H1 (cell line): ENCODE data around the gene KLK1. TPM values are rescaled to one million over a fixed set of nuclear protein-coding genes. Genes with fewer than 3 reads are reported as not detected.

Experiments used
- CTCF ChIA-PET: fragments of 300-600 bp; sonication (Branson Sonifier 250); formaldehyde crosslinking; loops from one replicate; lab custom pipeline; 2021; ENCODE audit not compliant: partially characterized antibody; lab: Charles Lee
- POLR2A ChIA-PET: fragments of 300-600 bp; sonication (Branson Sonifier 250); formaldehyde crosslinking; loops from one replicate; lab custom pipeline; 2021; ENCODE audit warnings: inconsistent platforms; ENCODE audit not compliant: partially characterized antibody; lab: Charles Lee
- DNase-seq, 2 experiments: peaks; one replicate each; pipeline versions ENCODE4 v3.0.0 to v3.0.0-alpha.2; 2010 to 2022; ENCODE audit warnings: low spot score in 2 of 2, low read depth in 1 of 2, mixed read lengths in 1 of 2
- FAIRE-seq: peaks from 2 replicates; lab custom pipeline; 2011; peaks lifted over from hg19 to GRCh38; lab: Jason Lieb, UNC
- H2AFZ ChIP-seq: 2 replicates; pipeline ENCODE4 v1.8.1; 2012; ENCODE audit warnings: low read length, inconsistent platforms
- H2AK5ac ChIP-seq: 2 replicates; pipeline ENCODE4 v1.6.1; 2013; ENCODE audit warnings: low read depth, low read length
- H2BK120ac ChIP-seq: replicated peaks from 2 replicates; pipeline ENCODE3; 2013; ENCODE audit warnings: low read depth, low read length, inconsistent platforms
- H2BK12ac ChIP-seq: 2 replicates; pipeline ENCODE4 v1.6.1; 2013; ENCODE audit warnings: low read depth, low read length
- H2BK15ac ChIP-seq: 2 replicates; pipeline ENCODE4 v1.6.1; 2013; ENCODE audit warnings: low read length
- H2BK20ac ChIP-seq: 2 replicates; pipeline ENCODE4 v1.6.1; 2013; ENCODE audit warnings: low read length
- H2BK5ac ChIP-seq: 2 replicates; pipeline ENCODE4 v1.6.1; 2013; ENCODE audit warnings: low read depth, low read length
- H3K14ac ChIP-seq: 2 replicates; pipeline ENCODE4 v1.6.1; 2013; ENCODE audit warnings: inconsistent platforms; ENCODE audit not compliant: insufficient read length
- H3K18ac ChIP-seq: 2 replicates; pipeline ENCODE4 v1.6.1; 2013; ENCODE audit warnings: low read length; ENCODE audit errors: extremely low read depth
- H3K23ac ChIP-seq: 2 replicates; pipeline ENCODE4 v1.6.1; 2013; ENCODE audit warnings: inconsistent platforms; ENCODE audit not compliant: insufficient read length
- H3K23me2 ChIP-seq: 2 replicates; pipeline ENCODE4 v1.6.1; 2013; ENCODE audit warnings: low read depth, low read length
- H3K27ac ChIP-seq: 2 replicates; pipeline ENCODE4 v1.6.1; 2011; ENCODE audit warnings: low read depth, low read length, inconsistent platforms
- H3K27me3 ChIP-seq, 4 experiments: replicated peaks in 1 of 4; 1 replicate in 1 of 4; 2 replicates in 3 of 4; pipeline versions ENCODE4 v1.6.1 to v1.8.1; 2011 to 2013; ENCODE audit warnings: low read length in 3 of 4, mild to moderate bottlenecking in 3 of 4, inconsistent platforms in 2 of 4, mixed read lengths in 2 of 4, moderate library complexity in 1 of 4; ENCODE audit not compliant: control insufficient read depth in 3 of 4, insufficient read depth in 3 of 4; ENCODE audit errors: extremely low read depth in 1 of 4
- H3K36me3 ChIP-seq, 4 experiments: 2 replicates each; pipeline versions ENCODE4 v1.6.1 to v1.8.1; 2011 to 2013; ENCODE audit warnings: mild to moderate bottlenecking in 4 of 4, low read length in 3 of 4, moderate library complexity in 2 of 4, control low read depth in 1 of 4, inconsistent platforms in 1 of 4; ENCODE audit not compliant: insufficient read depth in 4 of 4, control insufficient read depth in 2 of 4
- H3K4ac ChIP-seq: replicated peaks from 2 replicates; pipeline ENCODE3; 2013; ENCODE audit warnings: low read length, low read depth, mixed read lengths, inconsistent platforms; ENCODE audit not compliant: insufficient read length
- H3K4me1 ChIP-seq, 4 experiments: replicated peaks in 1 of 4; 1 replicate in 1 of 4; 2 replicates in 3 of 4; pipeline versions ENCODE4 v1.6.1 to v1.8.1; 2011 to 2013; ENCODE audit warnings: low read length in 3 of 4, inconsistent platforms in 2 of 4, mixed read lengths in 1 of 4; ENCODE audit not compliant: insufficient read depth in 4 of 4, control insufficient read depth in 3 of 4
- H3K4me2 ChIP-seq, 2 experiments: 2 replicates each; pipeline versions ENCODE4 v1.6.1 to v1.8.1; 2011 to 2013; ENCODE audit warnings: low read depth in 2 of 2, low read length in 2 of 2, control low read depth in 1 of 2, inconsistent platforms in 1 of 2, mild to moderate bottlenecking in 1 of 2; ENCODE audit not compliant: insufficient read depth in 1 of 2
- H3K4me3 ChIP-seq, 4 experiments: fragments of 200-600, 300-600 bp in 1 of 4; sonication (generic), shearing (Covaris generic), sonication (Bioruptor Twin) in 1 of 4; 2 replicates each; pipeline versions ENCODE4 v1.5.1 to v1.8.1; 2011 to 2016; ENCODE audit warnings: low read length in 4 of 4, low read depth in 3 of 4, control low read depth in 2 of 4, inconsistent platforms in 2 of 4, mild to moderate bottlenecking in 2 of 4, mixed read lengths in 1 of 4, moderate library complexity in 1 of 4; ENCODE audit not compliant: insufficient read depth in 2 of 4; ENCODE audit errors: extremely low read depth in 1 of 4
- H3K56ac ChIP-seq: replicated peaks from 2 replicates; pipeline ENCODE3; 2013; ENCODE audit warnings: low read depth, mild to moderate bottlenecking, mixed read lengths, low read length, inconsistent platforms; ENCODE audit not compliant: insufficient read length
- H3K79me1 ChIP-seq: 2 replicates; pipeline ENCODE4 v1.6.1; 2013; ENCODE audit warnings: low read depth, low read length, control low read depth
- H3K79me2 ChIP-seq, 2 experiments: 2 replicates each; pipeline versions ENCODE4 v1.6.1 to v1.8.1; 2012 to 2013; ENCODE audit warnings: low read length in 2 of 2, mild to moderate bottlenecking in 2 of 2, inconsistent platforms in 1 of 2; ENCODE audit not compliant: insufficient read depth in 2 of 2, control insufficient read depth in 1 of 2
- H3K9ac ChIP-seq, 4 experiments: replicated peaks in 1 of 4; 1 replicate in 1 of 4; 2 replicates in 3 of 4; pipeline versions ENCODE4 v1.6.1 to v1.8.1; 2011 to 2013; ENCODE audit warnings: low read depth in 3 of 4, low read length in 3 of 4, control low read depth in 2 of 4, mild to moderate bottlenecking in 2 of 4, moderate library complexity in 2 of 4, inconsistent platforms in 1 of 4; ENCODE audit errors: extremely low read depth in 1 of 4
- H3K9me3 ChIP-seq, 2 experiments: 2 replicates each; pipeline versions ENCODE4 v1.6.1 to v1.8.1; 2012 to 2013; ENCODE audit warnings: mild to moderate bottlenecking in 2 of 2, moderate library complexity in 2 of 2, control low read depth in 1 of 2, inconsistent platforms in 1 of 2, low read depth in 1 of 2, low read length in 1 of 2, mixed read lengths in 1 of 2; ENCODE audit not compliant: insufficient read depth in 2 of 2
- H4K20me1 ChIP-seq, 2 experiments: replicated peaks in 1 of 2; 2 replicates each; pipeline versions ENCODE3 to v1.8.1; 2011 to 2013; ENCODE audit warnings: inconsistent platforms in 2 of 2, low read length in 2 of 2, mild to moderate bottlenecking in 1 of 2; ENCODE audit not compliant: insufficient read depth in 2 of 2, control insufficient read depth in 1 of 2
- H4K5ac ChIP-seq: 2 replicates; pipeline ENCODE4 v1.6.1; 2013; ENCODE audit warnings: low read length, low read depth, mixed read lengths, inconsistent platforms; ENCODE audit not compliant: insufficient read length
- H4K8ac ChIP-seq: 2 replicates; pipeline ENCODE4 v1.8.0; 2013; ENCODE audit warnings: mild to moderate bottlenecking, moderate library complexity, low read length, inconsistent platforms; ENCODE audit not compliant: insufficient read depth; ENCODE audit errors: extremely low read depth
- H4K91ac ChIP-seq: replicated peaks from 2 replicates; pipeline ENCODE3; 2013; ENCODE audit warnings: low read length, mixed read lengths, inconsistent platforms; ENCODE audit not compliant: insufficient read length
- TAF1 ChIP-seq: IDR thresholded peaks from 2 replicates; pipeline ENCODE4 v1.6.1; 2011; ENCODE audit warnings: mild to moderate bottlenecking, low read depth, low read length
- WGBS, 2 experiments: shearing (Covaris generic) in 1 of 2; methylation state at CpG; one replicate each; pipeline versions ENCODE4 v1.1.6 to v1.1.7; 2013 to 2015; ENCODE audit warnings: low lambda C conversion rate in 2 of 2, mixed read lengths in 2 of 2, inconsistent platforms in 1 of 2, low coverage in 1 of 2, missing lambda C conversion rate in 1 of 2; ENCODE audit not compliant: insufficient replicate concordance in 2 of 2, insufficient coverage in 1 of 2, insufficient read length in 1 of 2; ENCODE audit errors: extremely low coverage in 1 of 2, missing lambda C conversion rate in 1 of 2; 5-methylcytosine and 5-hydroxymethylcytosine counted together
- polyA plus RNA-seq, 7 experiments: library from polyadenylated mRNA; depleted of rRNA in 3 of 7; stranded (reverse) in 5 of 7; unstranded in 2 of 7; fragments of >200 nt in 5 of 7; fragments of 200-250 nt in 2 of 7; gene quantifications; 1 replicate in 5 of 7; 2 replicates in 1 of 7; 4 replicates in 1 of 7; pipeline versions ENCODE4 v1.2.1 to v1.2.3, GENCODE V29; 2011 to 2013; ENCODE audit warnings: missing spikeins in 2 of 7, mixed read lengths in 2 of 7
- total RNA-seq: library from RNA; stranded (reverse); fragmentation: NEBNext Ultra II Directional; extraction: Animal tissue kit (Norgen Biotek cat#: 25700); gene quantifications from 2 replicates; pipeline ENCODE4 v1.2.1, GENCODE V29; 2021
- TF ChIP-seq, protein P1 (sequence below), 3 experiments: IDR thresholded peaks; 1 replicate in 2 of 3; 2 replicates in 1 of 3; pipeline versions ENCODE4 v1.5.1 to v1.6.1; 2011; ENCODE audit warnings: low read length in 3 of 3, mild to moderate bottlenecking in 3 of 3, inconsistent platforms in 2 of 3, low read depth in 1 of 3, moderate library complexity in 1 of 3; ENCODE audit not compliant: insufficient read depth in 1 of 3; ENCODE audit errors: control extremely low read depth in 1 of 3

Gene KLK1
- total and polyA plus RNA-seq, 2 of the 8 experiments (the other 6 are each of a cell fraction or from before 2014, with no cell fraction given): 3.4 to 4.0 TPM

GRCh38 chr19:50858886-50859285 lies 35.3 kb upstream of the KLK1 start:
- no peaks in the 10 kb centered on the region for H3K79me2 ChIP-seq
- DNase-seq: no peak

More at GRCh38 chr19:50858886-50859285, 35.3 kb upstream of the KLK1 start:
- Histone ChIP-seq H3K27me3 (no peaks in the 10 kb centered on the region), H2AK5ac (0 out of 2 replicates have a peak overlapping the region, but pooled peaks have one; percentile 10), H3K27ac (no peak overlapping the region), H4K8ac (no peak overlapping the region), H4K91ac (no peak overlapping the region), H3K36me3 (no peaks in the 10 kb centered on the region), H3K4me2 (peak overlapping the region in 1 of 2 experiments; percentile 38; a peak in 2 of 4 replicates), H3K4me3 (no peak overlapping the region), H2BK20ac (no peak overlapping the region), H3K23ac (no peak overlapping the region), H3K9me3 (peaks cover 0 to 4% of the 10 kb centered on the region in 2 experiments; a peak in 2 of 4 replicates), H3K79me1 (no peaks in the 10 kb centered on the region), H3K23me2 (no peaks in the 10 kb centered on the region), H2BK120ac (no peak overlapping the region), H3K18ac (no peak overlapping the region), H3K4me1 (peaks cover 0 to 14% (median 6%) of the 10 kb centered on the region in 4 experiments; a peak in 5 of 7 replicates), H2AFZ (peak overlapping the region; percentile 57; the same call in 1 of the 2 replicates), H3K4ac (no peak overlapping the region), H3K14ac (no peak overlapping the region), H2BK12ac (0 out of 2 replicates have a peak overlapping the region, but pooled peaks have one; percentile 33), H2BK5ac (no peak overlapping the region), H2BK15ac (no peak overlapping the region), H4K5ac (no peak overlapping the region), H3K56ac (no peak overlapping the region), H3K9ac (no peak overlapping the region), H4K20me1 (no peaks in the 10 kb centered on the region)
- TF ChIP-seq, protein P1, sequence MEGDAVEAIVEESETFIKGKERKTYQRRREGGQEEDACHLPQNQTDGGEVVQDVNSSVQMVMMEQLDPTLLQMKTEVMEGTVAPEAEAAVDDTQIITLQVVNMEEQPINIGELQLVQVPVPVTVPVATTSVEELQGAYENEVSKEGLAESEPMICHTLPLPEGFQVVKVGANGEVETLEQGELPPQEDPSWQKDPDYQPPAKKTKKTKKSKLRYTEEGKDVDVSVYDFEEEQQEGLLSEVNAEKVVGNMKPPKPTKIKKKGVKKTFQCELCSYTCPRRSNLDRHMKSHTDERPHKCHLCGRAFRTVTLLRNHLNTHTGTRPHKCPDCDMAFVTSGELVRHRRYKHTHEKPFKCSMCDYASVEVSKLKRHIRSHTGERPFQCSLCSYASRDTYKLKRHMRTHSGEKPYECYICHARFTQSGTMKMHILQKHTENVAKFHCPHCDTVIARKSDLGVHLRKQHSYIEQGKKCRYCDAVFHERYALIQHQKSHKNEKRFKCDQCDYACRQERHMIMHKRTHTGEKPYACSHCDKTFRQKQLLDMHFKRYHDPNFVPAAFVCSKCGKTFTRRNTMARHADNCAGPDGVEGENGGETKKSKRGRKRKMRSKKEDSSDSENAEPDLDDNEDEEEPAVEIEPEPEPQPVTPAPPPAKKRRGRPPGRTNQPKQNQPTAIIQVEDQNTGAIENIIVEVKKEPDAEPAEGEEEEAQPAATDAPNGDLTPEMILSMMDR (IDR thresholded peaks at IDR 0.05; ENCODE audit: control extremely low read depth in 1 of 3, insufficient read depth in 1 of 3, low read depth in 1 of 3, low read length in 3 of 3): peak in 1 of 3 experiments; percentile 8; a peak in 1 of 4 replicates
- TF ChIP-seq TAF1: no peak
- 40% methylated on average over 3 of the region's 7 CpGs; no CpG with 5 or more reads in 1 of the 2 experiments for WGBS, 2 experiments
- FAIRE-seq: no peak
- POLR2A ChIA-PET: interaction anchor here (0.8 kb wide), 1 partner anchor 34 kb away, joined by 3 read pairs; no protein-coding TSS in a partner anchor
- CTCF ChIA-PET: no interaction called here
